Sigmoid colon (tissue), 7 donors: Measurements from ENCODE around the gene MYL1. TPM values are rescaled to one million over a fixed set of nuclear protein-coding genes. Genes with fewer than 3 reads are reported as not detected.

Experiments
- DNase-seq: peaks from one replicate; pipeline ENCODE4 v3.0.0-alpha.2; 2019
- H3K27ac ChIP-seq, 4 donors: fragments of 200-600 bp; sonication (generic); one replicate each; pipeline ENCODE4 v1.5.1; 2016 to 2019; ENCODE audit warnings: mild to moderate bottlenecking in 1 of 4
- H3K27me3 ChIP-seq, 3 donors: fragments of 200-600 bp; sonication (generic); one replicate each; pipeline ENCODE4 v1.5.1; 2019; ENCODE audit warnings: mild to moderate bottlenecking in 1 of 3
- H3K36me3 ChIP-seq, 4 donors: fragments of 200-600 bp; sonication (generic); one replicate each; pipeline ENCODE4 v1.5.1; 2016 to 2019
- H3K4me1 ChIP-seq, 4 donors: fragments of 200-600 bp; sonication (generic); one replicate each; pipeline ENCODE4 v1.5.1; 2017 to 2019
- H3K4me3 ChIP-seq, 4 donors: fragments of 200-600 bp; sonication (generic); one replicate each; pipeline ENCODE4 v1.5.1; 2017 to 2019; ENCODE audit warnings: mild to moderate bottlenecking in 2 of 4, moderate library complexity in 1 of 4
- H3K9me3 ChIP-seq, 4 donors: fragments of 200-600 bp in 3 of 4; sonication (generic) in 3 of 4; one replicate each; pipeline versions ENCODE4 v1.5.1 to v1.6.1; 2013 to 2019
- CTCF ChIP-seq, 4 experiments: fragments of 450-650 bp in 3 of 4; fragments of 200-600 bp in 1 of 4; IDR thresholded peaks; one replicate each; pipeline ENCODE4 v1.5.1; 2016 to 2019; ENCODE audit warnings: antibody characterized with exemption in 4 of 4, mild to moderate bottlenecking in 3 of 4, moderate library complexity in 2 of 4
- EP300 ChIP-seq, 4 donors: sonication (generic); formaldehyde crosslinking; IDR thresholded peaks; one replicate each; pipeline ENCODE4 v1.6.1; 2017; ENCODE audit warnings: antibody characterized with exemption in 4 of 4
- POLR2A ChIP-seq, 2 donors: fragments of 450-650 bp; IDR thresholded peaks; one replicate each; pipeline ENCODE4 v1.6.1; 2016; ENCODE audit warnings: antibody characterized with exemption in 2 of 2, mild to moderate bottlenecking in 2 of 2, moderate library complexity in 2 of 2
- POLR2AphosphoS5 ChIP-seq, 4 donors: sonication (generic); formaldehyde crosslinking; IDR thresholded peaks; one replicate each; pipeline ENCODE4 v1.6.1; 2017; ENCODE audit warnings: antibody characterized with exemption in 4 of 4
- WGBS, 2 donors: extraction: QIAGEN DNeasy Blood & Tissue Kit; methylation state at CpG; one replicate each; pipeline ENCODE4 v1.1.7; 2013; 5-methylcytosine and 5-hydroxymethylcytosine counted together
- intact Hi-C: fragments of 100-400 bp; cut with DNase I; formaldehyde crosslinking; loops from one replicate; pipeline ENCODE4 v1.15.1; 2023
- polyA plus RNA-seq, 3 donors: library from polyadenylated mRNA; stranded (reverse); fragments of 200-250 nt; gene quantifications; one replicate each; pipeline ENCODE4 v1.2.3, GENCODE V29; 2013
- small RNA-seq, 3 donors: library from RNA; depleted of rRNA; stranded (forward); fragments of <200 nt; gene quantifications; one replicate each; pipeline ENCODE3, GENCODE V24; 2016
- total RNA-seq, 4 donors: library from RNA; depleted of rRNA; stranded (reverse); fragments of >200 nt; gene quantifications; one replicate each; pipeline ENCODE4 v1.1.0, GENCODE V29; 2016
- donor health status: healthy with polysubstance abuse.
- donor health status: Bipolar disorder and iron deficiency.
- donor health status: healthy.

MYL1 gene
- total and polyA plus RNA-seq, 7 donors = 4.8 TPM; not detected in 6

- no peaks in the 10 kb centered on the region for H3K4me1 ChIP-seq
- TF ChIP-seq POLR2A (IDR thresholded peaks at IDR 0.05) (no peak), POLR2AphosphoS5 (IDR thresholded peaks at IDR 0.05) (no peak), EP300 (IDR thresholded peaks at IDR 0.05) (no peak), CTCF (IDR thresholded peaks at IDR 0.05) (no peak)
- no peak overlapping the region for H3K27ac ChIP-seq
- H3K36me3 ChIP-seq = no peaks in the 10 kb centered on the region
- intact Hi-C loops = loop anchor here (5.0 kb wide), 1 partner anchor 144 kb away; no protein-coding TSS in a partner anchor
- DNase-seq = no peak
- WGBS, 2 donors = 38 to 66% methylated on average over 7 of the region's 7 CpGs
- H3K27me3 ChIP-seq = no peaks in the 10 kb centered on the region
- no peak overlapping the region for H3K4me3 ChIP-seq
- no peaks in the 10 kb centered on the region for H3K9me3 ChIP-seq
These were observed 62.0 kb downstream of the MYL1 start for GRCh38 chr2:210252699-210253606.

GRCh38 chr2:210250622-210251021 is 64.4 kb downstream of the MYL1 start:
- DNase-seq = no peak
- no peaks in the 10 kb centered on the region for H3K36me3 ChIP-seq
- intact Hi-C loops = loop anchor here (5.0 kb wide), 1 partner anchor 147 kb away; no protein-coding TSS in a partner anchor
- H3K27me3 ChIP-seq = no peaks in the 10 kb centered on the region
- H3K4me3 ChIP-seq = no peak overlapping the region
- no peaks in the 10 kb centered on the region for H3K9me3 ChIP-seq
- WGBS, 2 donors = 23 to 36% methylated on average over 1 of the region's 1 CpG
- no peak overlapping the region for H3K27ac ChIP-seq
- TF ChIP-seq POLR2A (IDR thresholded peaks at IDR 0.05) = no peak
- no peak for TF ChIP-seq POLR2AphosphoS5 (IDR thresholded peaks at IDR 0.05)
- no peak for TF ChIP-seq CTCF (IDR thresholded peaks at IDR 0.05)
- TF ChIP-seq EP300 (IDR thresholded peaks at IDR 0.05) = no peak
- H3K4me1 ChIP-seq = no peaks in the 10 kb centered on the region

Small RNAs within 50 kb of the gene (small RNA-seq; reads per million reads assigned to genes)
- gene RF00019 = 0 reads per million in 3 donors

Other genes starting within 250 kb of the MYL1 start
- gene KANSL1L, start 143.8 kb downstream of the MYL1 start, total RNA-seq = 10 to 100 TPM; 32.6 to 49.0 (median 47.0) TPM
- gene KANSL1L, start 143.8 kb downstream of the MYL1 start, polyA plus RNA-seq = 1 to 10 TPM; 2.8 to 3.7 (median 3.6) TPM
- gene ACADL, start 89.7 kb downstream of the MYL1 start, total RNA-seq = 1 to 10 TPM in 3 of 4 donors, under 1 TPM in 1; 0.81 to 4.7 (median 3.9) TPM
- gene ACADL, start 89.7 kb downstream of the MYL1 start, polyA plus RNA-seq = under 1 TPM in 2 of 3 donors, not detected in 1; 0.15 to 0.60 TPM
- 10 to 100 TPM; 37.7 to 60.6 (median 49.3) TPM for gene LANCL1, start 161.6 kb upstream of the MYL1 start, total RNA-seq
- gene LANCL1, start 161.6 kb upstream of the MYL1 start, polyA plus RNA-seq = 10 to 100 TPM in 1 of 3 donors, 1 to 10 TPM in 2; 9.6 to 13.5 (median 9.7) TPM
- gene CPS1, start 241.4 kb upstream of the MYL1 start, total RNA-seq = 1 to 10 TPM in 3 of 4 donors, under 1 TPM in 1; 0.99 to 2.9 (median 2.5) TPM
- under 1 TPM in 1 of 3 donors, not detected in 2; 0.29 TPM for gene CPS1, start 241.4 kb upstream of the MYL1 start, polyA plus RNA-seq